GM12878 (cell line): Measurements from ENCODE around the gene SCNN1A. TPM values are rescaled to one million over a fixed set of nuclear protein-coding genes. Genes with fewer than 3 reads are reported as not detected.

Experiments
- ATAC-seq: fragments of 200-7000 bp; cut with Tn5 transposase; 3 replicates; pipeline ENCODE4 v1.9.1; 2020; ENCODE audit warnings: mild to moderate bottlenecking, moderate library complexity
- BruUV-seq: library from RNA; stranded (reverse); fragments of 400-500 nt; replicated peaks from 2 replicates; lab custom pipeline; 2021; lab: Mats Ljungman, UMichigan
- CTCF ChIA-PET: fragments of 300-600 bp; sonication (Branson Sonifier 250); formaldehyde crosslinking; extraction: SDS; loops from one replicate; lab custom pipeline; 2021; ENCODE audit warnings: inconsistent platforms; lab: Yijun Ruan, JAX
- POLR2A ChIA-PET: fragments of 350-600 bp; formaldehyde crosslinking; extraction: SDS; loops from one replicate; lab custom pipeline; 2021; ENCODE audit warnings: inconsistent platforms; lab: Charles Lee
- RAD21 ChIA-PET: fragments of 300-600 bp; sonication (Branson Sonifier 250); formaldehyde crosslinking; loops from one replicate; lab custom pipeline; 2023; ENCODE audit warnings: antibody characterized with exemption; ENCODE audit not compliant: unreplicated experiment; lab: Charles Lee
- SMC1A ChIA-PET: fragments of 300-600 bp; sonication (Branson Sonifier 250); formaldehyde crosslinking; loops from one replicate; lab custom pipeline; 2023; ENCODE audit not compliant: unreplicated experiment, uncharacterized antibody; lab: Charles Lee
- DNase-seq: peaks from one replicate; pipeline ENCODE4 v3.0.0-alpha.2; 2011; ENCODE audit warnings: low read depth, low spot score
- FAIRE-seq: peaks from 3 replicates; lab custom pipeline; 2011; peaks lifted over from hg19 to GRCh38; lab: Jason Lieb, UNC
- H2AFZ ChIP-seq: 2 replicates; pipeline ENCODE4 v1.6.0; 2011; ENCODE audit warnings: low read depth, low read length, control low read depth; ENCODE audit not compliant: control insufficient read depth
- H3K27ac ChIP-seq: 2 replicates; pipeline ENCODE4 v1.5.1; 2011; ENCODE audit warnings: control low read depth; ENCODE audit not compliant: control insufficient read depth, insufficient read depth
- H3K27me3 ChIP-seq, 2 experiments: replicated peaks in 1 of 2; 2 replicates each; pipeline versions ENCODE4 v1.6.0 to v1.6.1; 2011; ENCODE audit warnings: low read length in 1 of 2; ENCODE audit not compliant: control insufficient read depth in 2 of 2, insufficient read depth in 2 of 2
- H3K36me3 ChIP-seq, 2 experiments: 2 replicates each; pipeline ENCODE4 v1.5.1; 2011; ENCODE audit warnings: low read length in 1 of 2; ENCODE audit not compliant: control insufficient read depth in 2 of 2, insufficient read depth in 2 of 2
- H3K4me1 ChIP-seq: 2 replicates; pipeline ENCODE4 v1.6.1; 2011; ENCODE audit warnings: mild to moderate bottlenecking, low read length, moderate library complexity, mixed read lengths; ENCODE audit not compliant: control insufficient read depth, insufficient read depth
- H3K4me2 ChIP-seq: 2 replicates; pipeline ENCODE4 v1.6.0; 2011; ENCODE audit warnings: control low read depth; ENCODE audit not compliant: control insufficient read depth, insufficient read depth
- H3K4me3 ChIP-seq: fragments of 200-600 bp; sonication (generic); 2 replicates; pipeline ENCODE4 v1.5.1; 2016
- H3K79me2 ChIP-seq: 2 replicates; pipeline ENCODE4 v1.6.0; 2011; ENCODE audit warnings: low read length; ENCODE audit not compliant: control insufficient read depth, insufficient read depth
- H3K9ac ChIP-seq: 2 replicates; pipeline ENCODE4 v1.8.0; 2011; ENCODE audit warnings: low read length, control low read depth, mixed read lengths; ENCODE audit not compliant: control insufficient read depth, insufficient read depth
- H3K9me3 ChIP-seq: replicated peaks from 3 replicates; pipeline ENCODE4 v1.5.1; 2011; ENCODE audit warnings: mild to moderate bottlenecking, low read length; ENCODE audit not compliant: control insufficient read depth, insufficient read depth
- H4K20me1 ChIP-seq: 2 replicates; pipeline ENCODE4 v1.6.0; 2011; ENCODE audit not compliant: control insufficient read depth, insufficient read depth
- ATF7 ChIP-seq: fragments of 450-650 bp; IDR thresholded peaks from 2 replicates; pipeline ENCODE4 v1.6.1; 2016; ENCODE audit warnings: low read depth, mild to moderate bottlenecking
- BACH1 ChIP-seq: fragments of 450-650 bp; IDR thresholded peaks from 2 replicates; pipeline ENCODE4 v1.6.1; 2017; ENCODE audit warnings: mild to moderate bottlenecking, borderline replicate concordance
- GATAD2B ChIP-seq: fragments of 450-650 bp; conservative IDR thresholded peaks from 2 replicates; pipeline ENCODE4 v1.6.1; 2017; ENCODE audit warnings: low read depth, mild to moderate bottlenecking, moderate library complexity
- HDAC6 ChIP-seq: fragments of 200-600 bp; sonication (generic); IDR thresholded peaks from one replicate; pipeline ENCODE4 v1.8.0; 2017; ENCODE audit warnings: antibody characterized with exemption; ENCODE audit not compliant: unreplicated experiment
- JUND ChIP-seq: IDR thresholded peaks from 2 replicates; pipeline ENCODE4 v1.6.1; 2012; ENCODE audit warnings: low read depth, mild to moderate bottlenecking, low read length, improper control_type of control experiment, moderate library complexity
- MXI1 ChIP-seq: fragments of 150-350 bp; IDR thresholded peaks from 2 replicates; pipeline ENCODE4 v1.6.1; 2011; ENCODE audit warnings: low read depth, mild to moderate bottlenecking, inconsistent platforms, low read length, improper control_type of control experiment
- NBN ChIP-seq: fragments of 450-650 bp; IDR thresholded peaks from 2 replicates; pipeline ENCODE4 v1.6.1; 2016
- POLR2AphosphoS5 ChIP-seq: IDR thresholded peaks from 2 replicates; pipeline ENCODE4 v1.6.1; 2011; ENCODE audit warnings: mild to moderate bottlenecking, low read length, inconsistent platforms
- SMC3 ChIP-seq: IDR thresholded peaks from 2 replicates; pipeline ENCODE4 v1.6.1; 2011; ENCODE audit warnings: low read length, improper control_type of control experiment, borderline replicate concordance
- WGBS: methylation state at CpG from one replicate; pipeline ENCODE4 v1.1.6; 2016; ENCODE audit warnings: low lambda C conversion rate; ENCODE audit not compliant: insufficient replicate concordance, insufficient coverage; ENCODE audit errors: missing lambda C conversion rate; 5-methylcytosine and 5-hydroxymethylcytosine counted together
- in situ Hi-C: fragments of 300-500 bp; cut with MboI; formaldehyde crosslinking; loops from 9 replicates; pipeline ENCODE4 v1.14.3; 2018; ENCODE audit warnings: mixed read lengths
- intact Hi-C: fragments of 100-400 bp; cut with micrococcal nuclease; formaldehyde crosslinking; loops from one replicate; pipeline ENCODE4 v1.14.2; 2022; ENCODE audit not compliant: unreplicated experiment
- polyA plus RNA-seq, 11 experiments: library from polyadenylated mRNA; depleted of rRNA in 4 of 11; unstranded in 6 of 11; stranded (reverse) in 5 of 11; fragments of >200 nt; fragmentation: Nextera tagmentation in 4 of 11; fragmentation: Illumina TruSeq in 1 of 11; extraction: Ambion mirVana in 4 of 11; extraction: Trizol in 1 of 11; gene quantifications; 1 replicate in 1 of 11; 2 replicates in 10 of 11; pipeline versions ENCODE4 v1.2.1 to v1.2.3, GENCODE V29; 2011 to 2016; ENCODE audit warnings: inconsistent platforms in 2 of 11, missing spikeins in 2 of 11, low read depth in 1 of 11
- total RNA-seq, 4 experiments: library from RNA; depleted of rRNA in 3 of 4; stranded (reverse); fragments of >200 nt in 3 of 4; fragmentation: Illumina TruSeq in 1 of 4; extraction: Trizol in 1 of 4; gene quantifications; 2 replicates each; pipeline versions ENCODE4 v1.2.1 to v1.2.3, GENCODE V29; 2013 to 2021
- TF ChIP-seq, protein P1 (sequence below): IDR thresholded peaks from 2 replicates; pipeline ENCODE4 v1.6.1; 2011; ENCODE audit warnings: low read depth, low read length, improper control_type of control experiment, borderline replicate concordance

Gene SCNN1A
- total and polyA plus RNA-seq, 10 of the 15 experiments (the other 5 are each of a cell fraction or from before 2014, with no cell fraction given), result 0.14 to 0.69 TPM; not detected in 8

DNA sequence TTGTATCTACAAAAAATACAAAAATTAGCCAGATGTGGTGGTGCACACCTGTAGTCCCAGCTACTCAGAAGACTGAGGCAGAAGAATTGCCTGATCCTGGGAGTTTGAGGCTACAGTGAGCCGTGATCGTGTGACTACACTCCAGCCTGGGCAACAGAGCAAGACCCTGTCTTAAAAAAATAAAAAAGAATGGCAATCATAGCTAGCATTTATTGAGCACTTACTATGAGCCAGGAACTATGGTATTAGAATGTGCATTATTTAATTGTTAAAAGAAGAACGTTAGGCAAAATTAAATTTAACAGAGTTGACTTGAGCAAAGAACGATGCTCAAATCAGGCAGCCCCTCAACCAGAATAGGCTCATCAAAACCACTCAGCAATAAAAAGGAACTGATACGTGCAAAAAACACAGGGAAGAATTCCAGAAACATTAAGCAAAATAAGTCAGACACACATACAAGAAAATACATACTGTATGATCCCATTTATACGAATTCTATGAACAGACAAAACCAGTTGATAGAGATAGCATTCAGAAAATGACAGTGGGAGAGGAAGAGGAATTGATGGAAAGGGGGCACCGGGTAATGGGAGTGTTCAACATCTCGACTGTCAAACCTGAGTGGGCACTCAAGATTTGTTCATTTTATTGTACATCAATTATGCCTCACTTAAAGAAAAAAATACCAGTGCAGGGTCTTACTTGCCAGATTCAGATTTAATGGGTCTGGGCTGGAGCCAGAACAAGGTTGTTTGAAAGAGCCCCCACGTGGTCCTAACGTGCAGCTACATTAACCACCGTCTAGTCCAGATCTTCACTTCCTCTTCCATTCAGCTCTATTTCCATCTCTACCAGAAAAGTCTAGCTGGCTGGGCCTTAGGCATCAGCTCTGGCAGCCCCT lies 8.0 kb downstream of the SCNN1A start (continued):
- no peak for TF ChIP-seq NBN
- TF ChIP-seq SMC3, result peak; percentile 40; the same call in 1 of the 2 replicates
- TF ChIP-seq, protein P1, sequence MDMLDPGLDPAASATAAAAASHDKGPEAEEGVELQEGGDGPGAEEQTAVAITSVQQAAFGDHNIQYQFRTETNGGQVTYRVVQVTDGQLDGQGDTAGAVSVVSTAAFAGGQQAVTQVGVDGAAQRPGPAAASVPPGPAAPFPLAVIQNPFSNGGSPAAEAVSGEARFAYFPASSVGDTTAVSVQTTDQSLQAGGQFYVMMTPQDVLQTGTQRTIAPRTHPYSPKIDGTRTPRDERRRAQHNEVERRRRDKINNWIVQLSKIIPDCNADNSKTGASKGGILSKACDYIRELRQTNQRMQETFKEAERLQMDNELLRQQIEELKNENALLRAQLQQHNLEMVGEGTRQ, result peak; percentile 40; the same call in 1 of the 2 replicates
- no peak for TF ChIP-seq JUND
- TF ChIP-seq, all 136 proteins: peak for 14

GRCh38 chr12:6364044-6364374 lies 11.4 kb downstream of the SCNN1A start:
- 65% methylated on average over 13 of the region's 15 CpGs for WGBS
- intact Hi-C loops, result no loop called here
- RAD21 ChIA-PET, result no interaction called here
- DNase-seq (no peak), ATAC-seq (no peak), FAIRE-seq (no peak)
- Histone ChIP-seq H2AFZ (peak overlapping the region; percentile 76; the same call in 1 of the 2 replicates), H3K36me3 (no peaks in the 10 kb centered on the region), H3K9ac (no peak overlapping the region), H3K4me2 (no peak overlapping the region; the same call in 1 of the 2 replicates), H3K79me2 (no peaks in the 10 kb centered on the region), H3K4me1 (peaks cover 13% of the 10 kb centered on the region), H3K4me3 (no peak overlapping the region), H3K9me3 (no peaks in the 10 kb centered on the region), H3K27ac (no peak overlapping the region), H4K20me1 (no peaks in the 10 kb centered on the region), H3K27me3 (no peaks in the 10 kb centered on the region)
- CTCF ChIA-PET, result interaction anchor here (0.9 kb wide), 1 partner anchor 28 kb away, joined by 3 read pairs; no protein-coding TSS in a partner anchor
- BruUV-seq, result no TSS peak
- SMC1A ChIA-PET, result no interaction called here
- in situ Hi-C loops, result no loop called here
- POLR2A ChIA-PET, result no interaction called here
- no peak for TF ChIP-seq ATF7
- TF ChIP-seq MXI1, result no peak
- TF ChIP-seq HDAC6, result no peak
- no peak for TF ChIP-seq POLR2AphosphoS5
- no peak for TF ChIP-seq BACH1
- TF ChIP-seq GATAD2B, result no peak
